Measurements from ENCODE around the gene FIBP. TPM values are rescaled to one million over a fixed set of nuclear protein-coding genes. Genes with fewer than 3 reads are reported as not detected.

FIBP gene
- total and polyA plus RNA-seq, 10 of the 15 experiments (the other 5 are each of a cell fraction or from before 2014, with no cell fraction given), result 65.1 to 182 (median 94.6) TPM

GRCh38 chr11:65900125-65900898 lies 12.0 kb upstream of the FIBP start, which contains the start of gene FOSL1 (continued):
- TF ChIP-seq E4F1 (IDR thresholded peaks at IDR 0.05; ENCODE audit: borderline replicate concordance, partially characterized antibody) (no peak), ZNF592 (IDR thresholded peaks at IDR 0.05) (no peak), SREBF1 (IDR thresholded peaks at IDR 0.05; ENCODE audit: low read length) (peak; percentile 67), ZNF207 (IDR thresholded peaks at IDR 0.05; ENCODE audit: borderline replicate concordance) (no peak), BCLAF1 (IDR thresholded peaks at IDR 0.05) (peak; percentile 75; the same call in 1 of the 2 replicates), MXI1 (IDR thresholded peaks at IDR 0.05; ENCODE audit: low read depth, low read length) (no peak; the same call in 1 of the 2 replicates), REST (IDR thresholded peaks at IDR 0.05; ENCODE audit: low read depth, low read length) (no peak), BRCA1 (IDR thresholded peaks at IDR 0.05; ENCODE audit: low read depth, low read length) (no peak; the same call in 1 of the 2 replicates), RBBP5 (conservative IDR thresholded peaks at IDR 0.05) (no peak), POLR2AphosphoS2 (IDR thresholded peaks at IDR 0.05; ENCODE audit: low read depth, low read length) (no peak), ZNF24 (IDR thresholded peaks at IDR 0.05) (0 out of 2 replicates have a peak, but pooled peaks have one; percentile 19)

All from GM12878 (cell line).